ENCODE measurements around the gene PHKG2.

The PHKG2 gene

GRCh38 chr16:30746638-30747175 lies 1.5 kb upstream of the PHKG2 start:
- H3K4me3 ChIP-seq (replicated peaks in 1 of 2; ENCODE audit: low read depth in 2 of 2, low read length in 2 of 2), result no peak overlapping the region
- TF ChIP-seq CTCF (IDR thresholded peaks at IDR 0.05; ENCODE audit: low read depth, low read length), result no peak
- DNase-seq (ENCODE audit: low read depth in 2 of 2), result no peak

GRCh38 chr16:30747331-30747730 lies 894 bp upstream of the PHKG2 start:
- DNase-seq (ENCODE audit: low read depth in 2 of 2), result peak; percentile 17 to 48
- no peak for TF ChIP-seq CTCF (IDR thresholded peaks at IDR 0.05; ENCODE audit: low read depth, low read length)
- H3K4me3 ChIP-seq (replicated peaks in 1 of 2; ENCODE audit: low read depth in 2 of 2, low read length in 2 of 2), result no peak overlapping the region

GRCh38 chr16:30748634-30749445 lies 615 bp downstream of the PHKG2 start:
- TF ChIP-seq CTCF (IDR thresholded peaks at IDR 0.05; ENCODE audit: low read depth, low read length), result no peak
- peak overlapping the region; percentile 83 to 94 for H3K4me3 ChIP-seq (replicated peaks in 1 of 2; ENCODE audit: low read depth in 2 of 2, low read length in 2 of 2)
- peak; percentile 47 to 62 for DNase-seq (ENCODE audit: low read depth in 2 of 2)

DNA sequence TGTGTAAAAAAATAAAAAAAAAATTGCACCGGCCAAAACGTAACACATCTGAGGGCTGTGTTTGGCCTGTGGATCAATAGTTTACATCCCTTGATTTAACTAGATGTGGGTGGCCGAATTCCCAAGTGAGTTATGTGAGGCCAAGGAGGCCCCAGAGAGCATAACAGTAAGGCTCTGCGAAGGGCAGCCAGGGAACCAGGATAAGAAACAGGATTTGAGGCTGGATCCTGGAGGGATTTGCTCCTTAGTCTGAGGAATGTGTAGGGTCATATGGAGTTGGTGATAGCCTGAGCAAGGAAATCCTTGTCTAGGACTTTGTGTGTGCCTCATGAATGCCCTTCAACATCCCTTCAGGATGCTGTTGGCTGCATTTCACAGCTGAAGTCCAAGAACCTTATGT lies 2.0 kb downstream of the PHKG2 start:
- no peak overlapping the region for H3K4me3 ChIP-seq (replicated peaks in 1 of 2; ENCODE audit: low read depth in 2 of 2, low read length in 2 of 2)
- no peak for DNase-seq (ENCODE audit: low read depth in 2 of 2)
- TF ChIP-seq CTCF (IDR thresholded peaks at IDR 0.05; ENCODE audit: low read depth, low read length), result no peak

DNA sequence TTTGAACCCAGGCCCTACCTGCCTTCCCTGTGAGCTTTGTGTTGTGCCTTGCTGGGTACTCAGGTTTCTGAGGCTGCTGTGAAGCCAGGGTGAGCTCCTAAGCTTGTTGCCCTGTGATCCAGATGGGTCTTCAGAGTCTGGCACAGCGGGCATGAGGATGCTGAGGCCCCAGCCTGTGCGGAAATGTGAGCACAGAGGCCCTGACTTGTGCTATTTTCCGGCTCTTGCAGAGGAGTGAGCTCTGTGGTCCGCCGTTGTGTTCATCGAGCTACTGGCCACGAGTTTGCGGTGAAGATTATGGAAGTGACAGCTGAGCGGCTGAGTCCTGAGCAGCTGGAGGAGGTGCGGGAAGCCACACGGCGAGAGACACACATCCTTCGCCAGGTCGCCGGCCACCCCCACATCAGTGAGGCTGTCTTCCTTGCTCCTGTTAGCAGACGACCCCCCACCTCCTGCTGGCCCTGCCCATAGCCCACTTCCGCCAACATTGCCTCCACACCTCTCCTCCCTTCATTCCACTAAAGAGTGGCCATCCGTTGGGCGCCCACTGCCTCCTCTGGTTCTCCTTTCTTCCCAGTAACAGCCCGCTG lies 2.7 kb downstream of the PHKG2 start:
- DNase-seq (ENCODE audit: low read depth in 2 of 2), result no peak
- no peak overlapping the region for H3K4me3 ChIP-seq (replicated peaks in 1 of 2; ENCODE audit: low read depth in 2 of 2, low read length in 2 of 2)
- no peak for TF ChIP-seq CTCF (IDR thresholded peaks at IDR 0.05; ENCODE audit: low read depth, low read length)

DNA sequence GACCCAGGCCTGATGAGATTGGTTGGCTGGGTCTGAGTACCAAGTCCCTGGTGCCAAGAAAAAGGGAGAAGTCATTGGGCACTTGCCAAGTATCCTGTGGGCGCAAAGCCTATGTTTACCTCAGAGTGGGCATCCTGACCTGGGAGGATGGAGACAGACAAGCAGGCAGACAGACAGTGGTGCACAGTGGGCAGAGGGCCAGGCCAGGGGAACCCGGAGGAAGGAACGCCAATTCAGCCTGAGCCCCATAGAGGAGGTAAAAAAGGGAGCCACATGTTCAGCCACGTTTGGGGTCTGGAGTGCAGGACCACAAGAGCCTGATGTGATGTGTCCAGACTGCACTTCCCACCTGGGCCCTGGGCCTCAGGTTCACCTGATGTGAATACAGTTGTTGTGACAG lies 5.4 kb downstream of the PHKG2 start:
- no peak for TF ChIP-seq CTCF (IDR thresholded peaks at IDR 0.05; ENCODE audit: low read depth, low read length)
- H3K4me3 ChIP-seq (replicated peaks in 1 of 2; ENCODE audit: low read depth in 2 of 2, low read length in 2 of 2), result no peak overlapping the region
- no peak for DNase-seq (ENCODE audit: low read depth in 2 of 2)

All from cardiac fibroblast (primary cell).